DMS 273 treated with DMSO at 0.1 percent for 48 hours (cell line): ENCODE results near the gene PLTP.
"Not testable (repeated sequence)": the region's sequence is repeated elsewhere in the genome, so short reads cannot be mapped to it uniquely, and the experiment has no call there.

Experiments
- DNase-seq: peaks from one replicate; lab custom pipeline; 2025; lab: John Stamatoyannopoulos, UW

PLTP gene

DNA sequence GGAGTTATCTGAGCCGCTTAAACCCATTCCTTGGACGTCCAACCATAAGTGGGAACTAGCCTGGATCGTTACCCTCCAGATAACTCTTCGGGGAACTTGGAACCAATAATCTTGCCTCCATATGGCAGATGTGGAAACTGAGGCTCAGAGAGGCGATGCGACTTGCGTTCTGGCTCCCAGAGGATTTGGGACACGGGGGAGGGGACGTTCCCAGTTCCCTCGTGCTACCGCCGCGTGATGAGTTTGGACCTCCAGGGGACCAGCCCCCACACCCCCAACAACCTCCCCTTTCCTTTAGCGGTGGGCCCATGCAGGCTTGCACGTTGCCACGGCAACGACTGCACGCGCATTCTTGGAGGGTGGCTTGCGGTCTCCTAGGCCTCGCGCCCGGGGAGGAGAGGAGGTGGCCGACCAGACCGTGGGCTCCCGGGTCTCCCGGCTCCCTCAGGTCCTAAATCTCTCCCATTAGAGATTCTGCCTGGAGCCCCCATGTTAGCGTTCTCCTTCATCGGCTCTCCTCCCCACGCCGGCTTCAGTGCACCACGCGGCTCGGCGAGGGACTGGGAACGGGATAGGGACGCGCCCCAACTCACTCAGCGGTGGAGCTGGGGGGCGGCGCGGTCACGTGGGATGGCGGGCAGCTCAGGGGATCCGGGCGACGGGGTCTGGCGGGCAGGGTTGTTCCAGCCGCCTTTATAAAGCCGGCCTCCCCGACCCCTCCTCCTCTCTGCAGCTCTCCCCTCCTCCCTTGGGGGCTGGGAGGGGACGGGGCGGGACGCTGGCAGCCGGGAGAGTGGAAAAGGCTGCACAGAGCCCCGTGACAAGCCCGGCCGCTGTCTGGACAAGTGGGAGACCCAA, at the start of gene PLTP:
PLTP (minus strand) TSS at position 670 of the 858 bp plus-strand sequence. CDS start 703 bp downstream, outside the sequence.
- DNase-seq = no peak

- DNase-seq = no peak
Measured at GRCh38 chr20:45959956-45960630, 48.1 kb upstream of the PLTP start.

DNA sequence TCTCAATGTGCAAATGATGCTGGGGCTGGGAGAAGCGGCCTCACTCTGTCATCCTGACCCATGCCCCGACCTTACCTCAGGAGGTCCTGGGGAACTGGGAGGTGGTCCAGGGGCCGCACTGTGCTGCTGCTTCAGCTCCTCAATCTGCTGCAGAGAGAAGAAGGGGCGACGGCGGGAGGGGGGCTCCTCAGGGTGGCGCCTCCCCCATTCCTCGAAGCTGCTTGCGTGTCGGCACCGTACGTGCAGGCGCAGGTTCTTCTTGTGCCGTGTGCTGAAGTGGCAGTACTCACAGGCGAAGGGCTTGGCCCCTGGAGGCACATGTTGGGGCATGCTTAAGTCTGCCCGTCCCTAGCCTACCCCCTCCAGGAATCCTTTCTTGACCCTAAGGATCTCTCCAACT, 47.2 kb upstream of the PLTP start:
- no peak for DNase-seq

- DNase-seq = no peak
Measured at GRCh38 chr20:45958593-45958992, 46.6 kb upstream of the PLTP start.

DNA sequence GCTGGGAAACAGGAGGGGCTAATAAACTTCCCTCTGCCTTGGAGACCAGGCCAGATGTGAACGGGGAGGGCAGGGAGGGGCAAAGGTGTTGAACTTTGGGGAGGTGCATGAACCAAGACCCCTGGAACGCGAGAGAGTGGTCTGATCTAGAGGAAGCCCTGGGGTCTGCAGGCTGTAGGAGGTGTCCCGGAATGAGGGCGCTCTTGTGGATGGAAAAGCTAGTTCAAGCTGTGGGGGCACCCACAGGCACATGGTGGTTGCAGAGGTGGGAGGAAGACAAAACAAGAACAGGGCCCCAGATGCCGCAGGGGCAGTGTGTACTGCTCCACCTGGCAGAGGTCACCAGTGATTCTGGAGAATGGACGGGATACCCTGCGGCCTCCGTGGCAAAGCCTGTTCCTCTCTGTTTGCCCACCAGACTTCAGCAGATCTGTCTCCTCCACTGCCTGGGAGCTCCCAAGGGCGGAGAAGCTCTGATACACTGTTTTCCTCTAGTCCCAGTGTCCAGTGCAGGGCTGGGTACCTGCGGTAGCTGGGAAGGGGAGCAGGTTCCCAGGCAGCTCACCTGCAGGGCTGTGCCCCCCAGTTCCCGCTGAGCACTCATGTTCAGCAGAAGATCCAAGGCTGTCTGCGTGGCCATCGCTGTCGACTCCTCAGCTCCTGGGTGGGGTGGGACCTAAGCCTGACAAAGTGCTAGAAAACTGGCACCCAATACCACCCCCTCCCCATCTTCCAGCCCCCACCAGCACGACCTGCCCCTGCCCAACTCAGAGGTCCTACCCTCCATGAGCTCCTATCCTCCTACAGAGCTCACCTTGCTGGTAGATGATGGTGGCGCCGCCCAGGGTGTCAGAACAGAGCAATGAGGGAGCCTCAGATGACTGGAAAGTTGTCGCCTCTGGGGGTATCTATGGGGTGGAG, 45.3 kb upstream of the PLTP start:
- no peak for DNase-seq

GRCh38 chr20:45956326-45956725, 44.4 kb upstream of the PLTP start:
- DNase-seq = not testable (repeated sequence)

- DNase-seq = no peak
Measured at GRCh38 chr20:45953672-45954071, 41.7 kb upstream of the PLTP start.

DNA sequence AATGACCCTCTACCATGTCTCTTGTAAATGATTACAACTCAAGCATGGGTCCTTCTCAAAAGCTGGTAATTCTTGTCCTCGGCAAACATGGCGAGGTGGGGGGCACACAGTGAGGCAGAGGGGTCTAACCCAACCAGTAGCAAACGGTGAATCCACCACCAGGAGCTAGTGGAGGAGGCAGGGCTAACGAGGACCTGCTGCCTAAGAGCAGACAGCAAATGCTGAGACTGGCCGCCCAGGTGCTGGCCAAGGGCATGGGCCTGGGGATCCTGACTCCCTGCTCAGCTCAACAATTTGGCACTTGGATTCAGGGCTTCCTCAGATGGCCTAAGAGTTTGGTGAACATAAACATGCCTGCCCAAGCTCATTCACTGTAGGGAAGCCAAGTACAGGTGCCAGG, 40.9 kb upstream of the PLTP start:
- no peak for DNase-seq

DNA sequence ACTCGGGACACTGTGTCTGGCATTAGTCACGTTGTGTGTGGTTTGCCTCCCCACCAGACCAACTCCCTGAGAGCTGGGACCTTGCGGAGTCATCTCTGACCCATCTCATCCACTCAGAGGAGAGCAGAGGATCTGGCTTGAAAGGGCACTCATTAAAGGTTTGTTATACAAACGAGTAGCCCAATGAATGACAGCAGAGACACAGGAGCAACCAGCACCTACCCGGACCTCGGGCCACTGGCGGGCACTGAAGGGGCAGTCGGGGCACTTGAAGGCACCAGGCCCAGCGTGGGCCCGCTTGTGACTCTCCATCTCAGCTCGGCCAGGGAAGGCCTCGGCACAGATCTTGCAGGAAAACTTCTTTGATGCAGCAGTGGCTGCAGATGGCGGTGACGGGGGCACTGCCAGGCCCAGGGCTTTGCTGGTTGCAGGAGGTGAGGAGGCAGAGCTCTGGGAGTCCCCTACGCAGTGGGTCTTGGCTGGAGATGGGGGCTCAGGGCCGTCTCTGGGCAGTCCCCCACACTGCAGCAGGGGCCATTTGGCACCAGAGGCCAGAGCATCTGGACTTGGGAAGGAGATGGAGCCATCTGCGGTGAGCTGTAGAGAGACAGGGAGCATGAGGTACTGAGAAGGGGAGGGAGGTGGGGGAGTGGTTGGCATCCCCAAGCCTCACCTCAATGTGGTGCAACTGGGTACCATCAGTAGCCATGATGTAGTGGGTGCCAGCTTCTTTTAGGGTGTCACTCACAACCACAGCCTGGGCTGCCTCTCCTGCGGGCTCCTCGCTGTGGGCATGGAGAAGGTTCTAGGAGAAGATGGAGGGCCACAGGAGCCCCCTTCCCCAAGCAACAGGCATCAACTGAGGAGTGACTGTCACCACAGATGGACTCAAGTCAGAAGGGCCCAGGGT, 40.2 kb upstream of the PLTP start:
- DNase-seq = no peak

DNA sequence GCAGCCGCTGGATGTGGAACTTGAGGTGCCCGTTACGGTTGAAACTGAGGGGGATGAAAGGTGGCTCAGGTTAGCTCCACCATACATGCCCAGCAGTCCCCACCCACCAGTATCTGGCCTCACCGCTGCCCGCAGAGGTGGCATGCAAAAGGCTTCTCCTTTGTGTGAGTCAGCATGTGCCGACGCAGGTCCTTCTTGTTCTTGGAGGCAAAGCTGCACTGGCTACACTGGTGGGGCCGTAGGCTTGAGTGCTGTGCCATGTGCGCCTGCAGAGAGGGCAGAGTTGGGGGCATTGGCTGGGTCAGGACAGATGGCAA, 38.3 kb upstream of the PLTP start:
- no peak for DNase-seq

DNA sequence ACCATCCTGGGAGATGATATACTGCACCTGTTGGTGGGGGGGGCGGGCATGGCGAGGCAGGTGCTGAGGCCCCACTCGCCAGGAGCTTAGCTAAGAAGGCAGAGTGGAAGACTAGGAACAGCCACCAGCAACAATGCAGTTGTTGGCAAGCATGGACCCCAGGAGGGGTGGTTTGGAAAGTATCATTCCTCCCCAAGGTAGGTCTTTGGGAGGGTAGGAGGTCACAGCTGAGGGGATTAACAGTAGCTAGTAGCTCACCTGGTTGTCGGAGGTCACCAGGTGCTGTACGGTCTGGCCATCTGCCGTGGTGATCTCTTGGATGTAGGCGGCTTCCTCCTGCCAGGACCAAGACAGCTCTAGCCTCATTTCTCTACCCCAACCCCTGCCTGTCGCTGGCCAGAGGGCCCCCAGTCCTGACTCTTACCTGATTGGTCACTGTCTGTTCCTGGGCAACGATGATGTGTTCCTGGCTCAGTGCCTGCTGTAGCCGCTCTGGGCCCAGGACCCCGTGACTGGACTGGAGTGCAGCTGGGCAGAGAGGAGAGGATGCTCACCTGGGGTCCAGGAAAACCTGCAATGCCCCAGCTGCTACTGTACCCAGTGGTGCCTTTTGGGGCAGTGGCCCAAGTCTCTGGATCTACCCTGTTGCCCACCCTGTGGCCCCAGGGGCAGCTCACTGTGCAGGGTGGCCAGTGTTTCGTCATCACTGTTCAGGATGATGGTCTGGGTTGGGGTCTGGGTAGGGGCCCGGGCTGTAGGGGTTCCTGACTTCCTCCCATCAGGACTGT, 37.8 kb upstream of the PLTP start:
- DNase-seq = no peak

- no peak for DNase-seq
Measured at GRCh38 chr20:45948742-45949541, 37.0 kb upstream of the PLTP start.

DNA sequence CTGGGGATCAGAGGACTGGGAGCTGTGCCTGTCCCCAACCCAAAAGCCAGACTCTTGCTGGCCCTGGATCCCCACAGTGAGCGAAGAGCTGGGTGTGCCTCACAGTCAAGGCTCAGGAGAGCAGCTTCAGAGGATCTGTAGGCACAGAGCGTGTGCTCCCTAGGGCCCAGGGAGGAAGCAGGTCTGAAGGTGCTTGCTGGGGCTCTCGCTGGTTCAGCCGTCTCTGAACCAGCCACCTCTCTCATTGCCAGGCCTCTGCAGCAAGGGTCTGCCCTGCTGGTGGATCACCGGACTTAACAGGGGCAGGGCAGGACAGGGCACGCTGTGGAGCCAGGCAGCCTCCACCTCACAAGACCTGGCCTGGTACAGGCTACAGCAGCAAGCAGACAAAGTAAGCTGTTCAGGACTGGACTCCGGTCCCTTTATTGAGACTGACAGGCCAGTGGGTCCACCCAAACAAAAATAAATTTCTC, 36.3 kb upstream of the PLTP start:
- no peak for DNase-seq

GRCh38 chr20:45947110-45947866, 35.3 kb upstream of the PLTP start:
- no peak for DNase-seq

DNA sequence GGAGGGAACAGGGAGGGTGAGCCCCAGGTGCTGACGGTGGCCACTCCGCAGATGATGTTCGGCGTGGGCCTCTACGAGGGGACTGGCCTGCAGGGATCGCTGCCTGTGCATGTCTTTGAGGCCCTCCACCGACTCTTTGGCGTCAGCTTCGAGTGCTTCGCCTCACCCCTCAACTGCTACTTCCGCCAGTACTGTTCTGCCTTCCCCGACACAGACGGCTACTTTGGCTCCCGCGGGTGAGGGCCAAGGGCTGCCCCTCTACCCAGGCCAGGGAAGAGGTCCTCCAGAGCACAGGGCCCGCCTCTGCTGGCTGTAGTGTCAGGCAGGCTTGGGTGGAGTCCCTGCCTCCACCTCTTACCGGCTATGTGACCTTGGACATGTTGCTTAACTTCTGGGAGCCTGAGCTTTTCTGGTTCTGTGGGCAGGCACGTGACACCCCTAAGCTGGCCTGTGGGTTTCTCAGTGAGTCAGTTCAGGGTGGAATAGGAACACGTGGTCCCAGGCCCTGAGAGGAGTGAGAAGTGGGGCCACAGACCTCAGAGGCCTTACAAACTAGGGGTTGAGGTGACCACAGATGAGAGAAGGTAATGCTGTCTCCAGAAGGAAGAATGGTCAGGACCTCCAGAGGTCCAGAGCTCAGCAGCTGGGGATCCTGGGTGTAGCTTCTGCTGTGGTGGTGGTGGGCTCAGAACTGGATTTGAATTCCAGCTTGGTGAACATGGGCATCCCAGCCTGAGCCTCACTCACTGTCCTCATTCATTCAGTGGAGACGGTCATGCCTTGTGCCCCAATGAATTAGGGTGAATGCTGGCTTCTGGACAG, 34.4 kb upstream of the PLTP start:
- DNase-seq = no peak

DNA sequence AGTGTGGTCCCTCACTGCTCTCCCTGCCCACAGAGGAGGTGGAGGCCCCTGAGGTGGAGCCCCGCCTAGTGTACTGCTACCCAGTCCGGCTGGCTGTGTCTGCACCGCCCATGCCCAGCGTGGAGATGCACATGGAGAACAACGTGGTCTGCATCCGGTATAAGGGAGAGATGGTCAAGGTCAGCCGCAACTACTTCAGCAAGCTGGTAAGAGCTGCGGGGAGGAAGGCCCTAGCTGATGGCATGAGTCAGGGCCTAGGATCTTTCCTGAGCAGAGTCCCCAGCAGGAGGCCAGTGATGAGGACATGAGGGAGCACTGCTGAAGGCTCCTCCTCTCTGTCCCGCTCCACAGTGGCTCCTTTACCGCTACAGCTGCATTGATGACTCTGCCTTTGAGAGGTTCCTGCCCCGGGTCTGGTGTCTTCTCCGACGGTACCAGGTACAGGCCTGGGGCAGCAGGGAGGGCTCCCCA, 33.8 kb upstream of the PLTP start:
- DNase-seq = no peak

GRCh38 chr20:45944965-45945677, 33.2 kb upstream of the PLTP start:
- no peak for DNase-seq
